ENCODE data around the gene C3orf49.

DNA sequence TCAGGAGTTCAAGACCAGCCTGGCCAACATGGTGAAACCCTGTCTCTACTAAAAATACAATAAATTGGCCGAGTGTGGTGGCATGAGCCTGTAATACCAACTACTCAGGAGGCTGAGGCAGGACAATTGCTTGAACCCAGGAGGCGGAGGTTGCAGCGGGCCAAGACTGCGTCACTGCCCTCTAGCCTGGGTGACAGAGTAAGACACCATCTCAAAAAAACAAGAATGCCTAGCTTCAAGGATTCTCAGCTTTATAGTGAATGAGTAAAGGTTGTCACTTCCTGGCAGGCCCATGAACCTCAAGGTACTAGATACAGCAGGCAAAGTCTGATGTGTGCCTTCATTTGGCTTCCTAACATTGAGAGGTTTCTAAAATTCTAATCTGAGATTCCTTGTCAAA lies 30.1 kb downstream of the C3orf49 start:
- TF ChIP-seq, protein P1, sequence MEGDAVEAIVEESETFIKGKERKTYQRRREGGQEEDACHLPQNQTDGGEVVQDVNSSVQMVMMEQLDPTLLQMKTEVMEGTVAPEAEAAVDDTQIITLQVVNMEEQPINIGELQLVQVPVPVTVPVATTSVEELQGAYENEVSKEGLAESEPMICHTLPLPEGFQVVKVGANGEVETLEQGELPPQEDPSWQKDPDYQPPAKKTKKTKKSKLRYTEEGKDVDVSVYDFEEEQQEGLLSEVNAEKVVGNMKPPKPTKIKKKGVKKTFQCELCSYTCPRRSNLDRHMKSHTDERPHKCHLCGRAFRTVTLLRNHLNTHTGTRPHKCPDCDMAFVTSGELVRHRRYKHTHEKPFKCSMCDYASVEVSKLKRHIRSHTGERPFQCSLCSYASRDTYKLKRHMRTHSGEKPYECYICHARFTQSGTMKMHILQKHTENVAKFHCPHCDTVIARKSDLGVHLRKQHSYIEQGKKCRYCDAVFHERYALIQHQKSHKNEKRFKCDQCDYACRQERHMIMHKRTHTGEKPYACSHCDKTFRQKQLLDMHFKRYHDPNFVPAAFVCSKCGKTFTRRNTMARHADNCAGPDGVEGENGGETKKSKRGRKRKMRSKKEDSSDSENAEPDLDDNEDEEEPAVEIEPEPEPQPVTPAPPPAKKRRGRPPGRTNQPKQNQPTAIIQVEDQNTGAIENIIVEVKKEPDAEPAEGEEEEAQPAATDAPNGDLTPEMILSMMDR (conservative IDR thresholded peaks at IDR 0.05; ENCODE audit: low read length), result no peak
- no peak for TF ChIP-seq EZH2phosphoT487 (IDR thresholded peaks at IDR 0.05; ENCODE audit: borderline replicate concordance, low read depth, low read length)
